BLaER1 treated with 17β-estradiol and CSF1 and Interleukin-3, amounts not matched to agents 10 nM and 100 nM (cell line): ENCODE results near the gene CDH20.

Source experiments
- H3K27ac ChIP-seq, 11 experiments: shearing (Covaris generic); formaldehyde crosslinking; 2 replicates each; pipeline ENCODE4 v1.8.1; 2022
- H3K27me3 ChIP-seq, 11 experiments: shearing (Covaris generic); formaldehyde crosslinking; 2 replicates each; pipeline ENCODE4 v1.8.1; 2022
- H3K36me3 ChIP-seq, 11 experiments: shearing (Covaris generic); formaldehyde crosslinking; 2 replicates each; pipeline ENCODE4 v1.8.1; 2022
- H3K4me1 ChIP-seq, 10 experiments: shearing (Covaris generic); formaldehyde crosslinking; 2 replicates each; pipeline ENCODE4 v1.8.1; 2022
- H3K4me2 ChIP-seq, 11 experiments: shearing (Covaris generic); formaldehyde crosslinking; 2 replicates each; pipeline ENCODE4 v1.8.1; 2022
- H3K4me3 ChIP-seq, 10 experiments: shearing (Covaris generic); formaldehyde crosslinking; 2 replicates each; pipeline ENCODE4 v1.8.1; 2022
- H3K9ac ChIP-seq, 11 experiments: shearing (Covaris generic); formaldehyde crosslinking; 2 replicates each; pipeline ENCODE4 v1.8.1; 2022
- H3K9me3 ChIP-seq, 11 experiments: shearing (Covaris generic); formaldehyde crosslinking; replicated peaks in 1 of 11; 2 replicates each; pipeline ENCODE4 v1.8.1; 2022
- H4K20me1 ChIP-seq, 11 experiments: shearing (Covaris generic); formaldehyde crosslinking; 2 replicates each; pipeline ENCODE4 v1.8.1; 2022
- Cebpa-rat ChIP-seq, 11 experiments: shearing (Covaris generic); IDR thresholded peaks; 2 replicates each; pipeline ENCODE4 v1.8.1; 2022

The CDH20 gene

DNA sequence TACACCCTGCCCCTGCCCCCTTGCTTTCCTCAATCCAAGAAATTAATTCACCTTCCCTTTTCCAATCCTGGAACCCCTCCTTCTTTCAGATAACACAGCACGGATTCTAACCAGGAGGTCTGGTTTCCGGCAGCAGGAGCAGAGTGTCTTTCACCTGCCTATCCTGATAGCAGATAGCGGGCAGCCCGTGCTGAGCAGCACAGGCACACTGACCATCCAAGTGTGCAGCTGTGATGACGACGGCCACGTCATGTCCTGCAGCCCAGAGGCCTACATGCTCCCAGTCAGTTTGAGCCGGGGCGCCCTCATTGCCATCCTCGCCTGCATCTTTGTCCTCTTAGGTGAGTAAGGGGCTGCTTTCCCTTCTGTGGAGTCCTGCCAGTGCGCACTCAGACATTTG is 216.7 kb downstream of the CDH20 start:
- H3K4me3 ChIP-seq: no peak overlapping the region
- no peak overlapping the region for H3K27ac ChIP-seq
- no peaks in the 10 kb centered on the region for H3K36me3 ChIP-seq
- no peaks in the 10 kb centered on the region; a peak in 1 of 22 replicates for H4K20me1 ChIP-seq
- TF ChIP-seq Cebpa-rat (IDR thresholded peaks at IDR 0.05): no peak
- no peak overlapping the region for H3K4me2 ChIP-seq
- H3K27me3 ChIP-seq: no peaks in the 10 kb centered on the region
- no peak overlapping the region for H3K9ac ChIP-seq
- H3K4me1 ChIP-seq: no peaks in the 10 kb centered on the region
- peaks cover 0 to 6% (median 0%) of the 10 kb centered on the region in 11 experiments; a peak in 1 of 22 replicates for H3K9me3 ChIP-seq

GRCh38 chr18:61551586-61551985 is 218.4 kb downstream of the CDH20 start:
- peaks cover 0 to 6% (median 0%) of the 10 kb centered on the region in 11 experiments; a peak in 1 of 22 replicates for H3K9me3 ChIP-seq
- H3K4me3 ChIP-seq: no peak overlapping the region
- H3K9ac ChIP-seq: no peak overlapping the region
- no peak for TF ChIP-seq Cebpa-rat (IDR thresholded peaks at IDR 0.05)
- no peak overlapping the region for H3K4me2 ChIP-seq
- 0 out of 20 replicates have a peak, but pooled peaks cover 0 to 2% (median 0%) of the 10 kb centered on the region in 10 experiments for H3K4me1 ChIP-seq
- no peaks in the 10 kb centered on the region; a peak in 1 of 22 replicates for H4K20me1 ChIP-seq
- no peaks in the 10 kb centered on the region for H3K36me3 ChIP-seq
- no peak overlapping the region for H3K27ac ChIP-seq
- H3K27me3 ChIP-seq: no peaks in the 10 kb centered on the region

DNA sequence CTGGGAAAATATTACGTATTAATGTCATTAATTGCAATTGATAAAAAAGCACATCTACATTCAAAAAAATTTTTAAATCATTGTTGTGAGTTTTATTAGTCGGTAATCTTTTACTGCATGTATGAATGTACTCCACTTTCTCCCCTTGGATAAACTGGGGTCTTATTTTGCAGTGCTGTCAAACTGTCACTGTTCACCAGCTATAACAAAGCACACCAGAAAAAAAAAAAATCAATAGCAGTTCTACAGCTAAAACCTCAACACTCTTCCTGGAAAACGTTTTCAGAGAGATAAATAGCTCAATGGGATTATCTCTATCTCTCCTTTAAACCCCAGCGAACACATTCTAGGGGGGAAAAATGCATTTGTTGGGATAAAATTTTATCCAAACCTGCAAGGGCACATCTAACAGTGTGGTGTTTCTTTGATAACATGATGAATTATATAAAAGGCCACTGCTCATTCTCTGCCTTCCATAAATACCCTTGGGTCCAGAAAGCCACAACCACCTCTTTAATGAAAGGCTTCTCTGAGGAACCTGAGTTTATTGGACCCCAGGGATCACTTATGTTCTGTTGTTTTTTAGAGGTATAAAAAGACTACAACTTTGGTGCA is 219.9 kb downstream of the CDH20 start:
- H4K20me1 ChIP-seq: no peaks in the 10 kb centered on the region; a peak in 1 of 22 replicates
- peaks cover 0 to 7% (median 0%) of the 10 kb centered on the region in 10 experiments; a peak in 1 of 20 replicates for H3K4me1 ChIP-seq
- H3K4me2 ChIP-seq: no peak overlapping the region
- H3K9me3 ChIP-seq: peaks cover 0 to 6% (median 0%) of the 10 kb centered on the region in 11 experiments; a peak in 1 of 22 replicates
- H3K9ac ChIP-seq: no peak overlapping the region
- H3K4me3 ChIP-seq: no peak overlapping the region
- TF ChIP-seq Cebpa-rat (IDR thresholded peaks at IDR 0.05): no peak
- H3K27me3 ChIP-seq: no peaks in the 10 kb centered on the region
- no peak overlapping the region for H3K27ac ChIP-seq
- no peaks in the 10 kb centered on the region for H3K36me3 ChIP-seq

DNA sequence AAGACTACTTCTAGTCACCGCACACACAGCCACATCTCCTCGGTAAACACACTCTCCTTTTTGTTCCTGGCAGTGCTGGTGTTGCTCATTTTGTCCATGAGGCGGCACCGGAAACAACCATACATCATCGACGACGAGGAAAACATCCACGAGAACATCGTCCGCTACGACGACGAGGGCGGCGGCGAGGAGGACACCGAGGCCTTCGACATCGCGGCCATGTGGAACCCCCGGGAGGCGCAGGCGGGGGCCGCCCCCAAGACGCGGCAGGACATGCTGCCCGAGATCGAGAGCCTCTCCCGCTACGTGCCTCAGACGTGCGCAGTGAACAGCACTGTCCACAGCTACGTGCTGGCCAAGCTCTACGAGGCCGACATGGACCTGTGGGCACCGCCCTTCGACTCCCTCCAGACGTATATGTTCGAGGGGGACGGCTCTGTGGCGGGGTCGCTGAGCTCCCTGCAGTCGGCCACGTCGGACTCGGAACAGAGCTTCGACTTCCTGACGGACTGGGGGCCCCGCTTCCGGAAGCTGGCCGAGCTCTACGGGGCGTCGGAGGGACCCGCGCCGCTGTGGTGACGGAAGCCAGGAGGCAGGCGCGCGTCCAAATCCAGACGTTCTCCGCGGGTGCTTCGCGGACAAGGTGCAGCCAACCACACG is 221.0 kb downstream of the CDH20 start:
- no peak for TF ChIP-seq Cebpa-rat (IDR thresholded peaks at IDR 0.05)
- Histone ChIP-seq H4K20me1 (no peaks in the 10 kb centered on the region; a peak in 1 of 22 replicates), H3K4me3 (no peak overlapping the region), H3K36me3 (no peaks in the 10 kb centered on the region), H3K9me3 (peaks cover 0 to 6% (median 0%) of the 10 kb centered on the region in 11 experiments; a peak in 1 of 22 replicates), H3K4me2 (no peak overlapping the region), H3K27me3 (no peaks in the 10 kb centered on the region), H3K9ac (no peak overlapping the region), H3K27ac (no peak overlapping the region), H3K4me1 (peaks cover 0 to 7% (median 0%) of the 10 kb centered on the region in 10 experiments; a peak in 1 of 20 replicates)

DNA sequence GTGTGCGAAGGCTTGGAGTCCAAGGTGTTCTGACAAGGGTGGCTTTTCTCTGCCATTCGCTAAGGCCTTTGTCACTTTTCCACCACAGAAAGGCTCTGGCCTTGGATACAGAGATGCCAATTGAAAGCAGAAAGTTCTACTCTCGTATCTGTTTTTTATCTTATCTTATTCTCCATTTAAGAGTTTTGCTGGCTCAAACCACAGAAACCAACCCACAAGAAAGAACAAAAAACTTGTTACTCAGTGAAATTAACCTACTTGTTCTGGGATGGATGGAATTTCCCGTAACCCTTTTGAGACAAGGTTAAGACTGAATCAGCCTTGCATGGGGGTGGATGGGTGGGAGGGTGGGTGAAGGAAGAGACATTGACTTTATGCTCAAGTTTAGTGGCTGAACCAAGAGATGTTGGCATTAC is 221.7 kb downstream of the CDH20 start:
- Histone ChIP-seq H4K20me1 (no peaks in the 10 kb centered on the region; a peak in 1 of 22 replicates), H3K9me3 (peaks cover 0 to 6% (median 0%) of the 10 kb centered on the region in 11 experiments; a peak in 1 of 22 replicates), H3K4me1 (peaks cover 0 to 7% (median 0%) of the 10 kb centered on the region in 10 experiments; a peak in 1 of 20 replicates), H3K4me3 (no peak overlapping the region), H3K4me2 (no peak overlapping the region), H3K36me3 (no peaks in the 10 kb centered on the region), H3K27me3 (no peaks in the 10 kb centered on the region), H3K9ac (no peak overlapping the region), H3K27ac (no peak overlapping the region)
- TF ChIP-seq Cebpa-rat (IDR thresholded peaks at IDR 0.05): no peak

- Histone ChIP-seq H4K20me1 (no peaks in the 10 kb centered on the region; a peak in 1 of 22 replicates), H3K27ac (no peak overlapping the region), H3K9me3 (peaks cover 0 to 6% (median 0%) of the 10 kb centered on the region in 11 experiments; a peak in 1 of 22 replicates), H3K9ac (no peak overlapping the region), H3K4me1 (peaks cover 0 to 7% (median 0%) of the 10 kb centered on the region in 10 experiments; a peak in 1 of 20 replicates), H3K36me3 (no peaks in the 10 kb centered on the region), H3K4me3 (no peak overlapping the region), H3K4me2 (0 out of 22 replicates have a peak overlapping the region, but pooled peaks of 1 of the 11 experiments have one; percentile 16), H3K27me3 (no peaks in the 10 kb centered on the region)
- no peak for TF ChIP-seq Cebpa-rat (IDR thresholded peaks at IDR 0.05)
Measured at GRCh38 chr18:61556316-61556715, 223.1 kb downstream of the CDH20 start.

- Histone ChIP-seq H3K27ac (no peak overlapping the region), H3K9me3 (peaks cover 0 to 6% (median 0%) of the 10 kb centered on the region in 11 experiments; a peak in 1 of 22 replicates), H3K4me2 (peak overlapping the region in 1 of 11 experiments; percentile 16; a peak in 1 of 22 replicates), H3K4me3 (no peak overlapping the region), H3K36me3 (no peaks in the 10 kb centered on the region), H3K27me3 (no peaks in the 10 kb centered on the region), H4K20me1 (no peaks in the 10 kb centered on the region; a peak in 1 of 22 replicates), H3K4me1 (peaks cover 0 to 7% (median 0%) of the 10 kb centered on the region in 10 experiments; a peak in 1 of 20 replicates), H3K9ac (no peak overlapping the region)
- TF ChIP-seq Cebpa-rat (IDR thresholded peaks at IDR 0.05): no peak
Measured at GRCh38 chr18:61556862-61557261, 223.6 kb downstream of the CDH20 start.

DNA sequence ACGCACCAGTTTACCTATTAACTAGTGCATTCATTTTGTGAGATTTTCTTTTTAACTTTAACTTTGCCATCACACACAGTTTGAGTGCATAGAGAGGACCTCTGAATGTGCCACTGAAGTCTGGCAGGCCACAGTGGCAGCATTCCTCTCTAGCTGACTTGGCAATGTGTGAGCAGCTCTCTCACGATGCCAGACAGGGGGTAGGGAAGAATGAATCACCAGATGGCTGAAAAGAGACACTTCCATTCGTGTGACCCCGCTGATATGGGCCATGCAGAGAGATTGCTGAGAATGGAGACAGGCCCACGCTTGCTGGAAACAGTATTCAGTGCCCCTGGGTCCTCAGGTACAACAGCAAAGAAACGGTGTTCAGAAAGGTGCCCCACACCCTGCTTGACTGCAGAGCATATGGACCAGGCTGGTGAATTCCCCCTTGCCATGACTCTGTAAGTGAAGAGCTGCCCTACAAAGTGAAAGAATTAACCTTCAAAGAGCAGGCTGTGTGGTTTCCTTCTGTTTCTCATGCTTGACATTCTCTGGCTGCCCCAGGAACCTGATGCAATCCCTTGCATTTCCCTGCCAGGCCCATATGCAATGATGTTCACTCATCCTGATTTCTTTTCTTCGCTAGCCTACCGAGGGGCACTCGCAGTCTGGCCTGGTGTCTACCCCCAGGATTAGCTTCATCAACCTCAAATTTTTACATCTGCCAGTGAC is 236.1 kb downstream of the CDH20 start:
- peak overlapping the region in 5 of 11 experiments; percentile 11 to 37 (median 24); a peak in 4 of 22 replicates for H3K4me2 ChIP-seq
- H3K4me3 ChIP-seq: no peak overlapping the region

More for the DNA sequence above, 236.1 kb downstream of the CDH20 start:
- Histone ChIP-seq H3K27ac (peak overlapping the region in 1 of 11 experiments; percentile 27; a peak in 1 of 22 replicates), H3K36me3 (no peaks in the 10 kb centered on the region), H3K9ac (no peak overlapping the region), H3K4me1 (peaks cover 0 to 10% (median 0%) of the 10 kb centered on the region in 10 experiments; a peak in 1 of 20 replicates), H3K27me3 (no peaks in the 10 kb centered on the region), H4K20me1 (no peaks in the 10 kb centered on the region), H3K9me3 (peaks cover 0 to 20% (median 12%) of the 10 kb centered on the region in 11 experiments; a peak in 12 of 22 replicates)
- peak in 3 of 11 experiments; percentile 25 to 74 (median 27); a peak in 3 of 22 replicates for TF ChIP-seq Cebpa-rat (IDR thresholded peaks at IDR 0.05)
